Stimulated activated CD4-positive, alpha-beta T cell treated with anti-CD3 and anti-CD28 coated beads, TNF-alpha, amount 100 ng/mL, for 4 hours (primary cell): ENCODE results near the gene AIF1L.
"Not testable (repeated sequence)": the region's sequence is repeated elsewhere in the genome, so short reads cannot be mapped to it uniquely, and the experiment has no call there.

Source experiments
- DNase-seq, 3 experiments: peaks; one replicate each; pipeline ENCODE4 v3.0.0-alpha.2; 2020; ENCODE audit warnings: low read depth in 3 of 3

Gene AIF1L

GRCh38 chr9:131098391-131099101 is 2.2 kb downstream of the AIF1L start:
- no peak for DNase-seq

DNA sequence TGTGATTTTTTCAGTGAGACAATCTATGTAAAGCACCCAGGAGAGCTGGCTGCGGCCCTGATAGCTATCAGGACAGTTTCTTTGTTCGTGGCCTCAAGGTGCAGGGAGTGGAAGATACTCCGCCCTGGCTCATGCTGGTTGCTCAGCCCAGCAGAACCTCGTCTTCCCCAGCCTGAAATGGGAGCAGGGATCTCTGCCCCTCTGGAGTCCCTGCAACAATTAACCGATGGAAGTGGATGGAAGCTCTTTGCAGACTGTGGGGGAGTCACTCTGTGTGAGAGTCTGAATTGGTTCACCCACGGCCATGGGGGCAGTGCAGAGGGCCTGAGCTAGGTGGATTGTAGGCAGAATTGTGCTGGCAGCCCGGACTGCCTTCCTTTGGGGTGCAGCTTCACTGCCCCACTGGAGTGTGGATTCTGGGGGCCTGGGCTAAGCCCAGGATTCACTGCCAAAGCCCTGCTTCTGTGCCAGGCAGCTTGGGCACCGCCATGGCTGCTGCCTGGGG is 2.8 kb downstream of the AIF1L start:
- DNase-seq: no peak

DNA sequence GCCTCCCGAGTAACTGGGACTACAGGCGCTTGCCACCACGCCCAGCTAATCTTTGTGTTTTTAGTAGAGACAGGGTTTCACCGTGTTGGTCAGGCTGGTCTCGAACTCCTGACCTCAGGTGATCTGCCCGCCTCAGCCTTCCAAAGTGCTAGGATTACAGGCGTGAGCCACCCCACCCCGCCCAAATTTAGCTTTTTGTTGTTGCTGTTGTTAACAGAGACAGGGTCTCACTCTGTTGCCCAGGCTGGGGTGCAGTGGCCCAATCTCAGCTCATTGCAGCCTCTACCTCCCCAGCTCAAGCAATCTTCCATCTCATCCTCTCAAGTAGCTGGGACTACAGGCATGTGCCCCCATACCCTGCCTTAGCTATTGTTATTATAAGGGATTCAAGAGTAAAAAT is 3.5 kb downstream of the AIF1L start:
- DNase-seq: not testable (repeated sequence)

GRCh38 chr9:131100445-131100844 is 4.1 kb downstream of the AIF1L start:
- DNase-seq: no peak

DNA sequence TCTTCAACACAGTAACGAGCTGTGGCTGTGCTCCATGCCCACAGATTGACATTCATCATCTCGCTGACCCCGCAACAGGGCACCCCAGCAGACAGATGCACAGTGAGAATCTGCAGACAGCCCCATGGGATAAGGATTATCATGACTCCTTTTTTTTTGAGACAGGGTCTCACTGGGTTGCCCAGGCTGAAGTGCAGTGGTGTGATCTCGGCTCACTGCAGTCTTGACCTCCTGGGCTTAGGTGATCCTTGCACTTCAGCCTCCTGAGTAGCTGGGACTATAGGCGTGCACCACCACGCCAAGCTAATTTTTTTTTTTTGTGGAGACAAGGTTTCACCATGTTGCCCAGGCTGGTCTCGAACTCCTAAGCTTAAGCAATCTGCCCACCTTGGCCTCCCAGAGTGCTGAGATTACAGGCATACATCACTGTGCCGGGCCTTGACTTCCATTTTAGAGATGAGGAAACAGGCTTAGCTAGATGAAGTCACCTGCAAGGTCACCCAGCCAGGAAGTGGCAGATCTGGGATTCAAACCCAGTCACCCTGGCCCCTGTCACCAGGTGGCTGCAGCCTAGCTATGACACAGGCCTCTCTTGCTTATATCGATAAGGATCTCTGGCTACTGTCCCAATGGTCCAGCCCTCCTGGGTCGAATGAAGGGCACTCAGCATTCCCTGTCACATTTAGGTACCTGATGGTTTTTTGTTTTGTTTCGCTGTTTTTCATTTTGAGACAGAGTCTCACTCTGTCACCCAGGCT is 5.1 kb downstream of the AIF1L start:
- DNase-seq: no peak

DNA sequence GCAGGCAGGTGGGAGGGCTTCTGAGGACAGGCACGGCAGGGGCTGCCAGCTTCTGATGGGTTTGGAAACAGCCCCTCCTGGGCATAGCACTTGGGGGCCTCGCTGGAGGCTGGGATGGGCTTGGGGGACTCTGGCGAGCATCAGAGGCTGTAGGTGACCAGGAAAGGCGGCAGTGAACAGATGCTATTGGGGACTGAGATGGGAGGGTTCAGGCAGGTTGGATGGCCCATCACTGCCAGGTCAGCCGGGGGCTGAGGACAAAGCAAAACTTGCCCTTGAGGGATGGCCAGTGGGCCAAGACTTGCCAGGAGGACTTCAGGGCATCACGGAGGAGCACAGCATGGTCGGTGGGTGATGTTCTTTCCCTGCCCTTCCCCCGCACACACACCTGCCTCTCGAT is 6.7 kb downstream of the AIF1L start:
- no peak for DNase-seq

DNA sequence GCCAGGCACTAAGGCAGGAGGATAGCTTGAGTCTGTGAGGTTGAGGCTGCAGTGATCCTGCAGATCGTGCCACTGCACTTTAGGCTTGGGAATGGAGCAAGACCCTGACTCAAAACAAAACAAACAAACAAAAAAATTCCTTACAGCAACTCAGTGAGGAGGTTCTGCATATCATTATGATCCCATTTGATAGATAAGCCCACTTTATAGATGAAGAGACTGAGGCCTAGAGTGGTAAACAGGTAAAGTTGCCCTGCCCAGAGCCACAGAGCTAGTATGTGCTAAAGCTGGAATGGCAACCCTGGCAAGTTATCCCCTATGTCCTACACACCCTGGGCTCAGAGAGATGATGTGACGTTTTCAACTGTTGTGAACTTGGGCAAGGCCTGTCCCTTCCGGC is 7.2 kb downstream of the AIF1L start:
- DNase-seq: no peak

- DNase-seq: no peak
These were observed 7.8 kb downstream of the AIF1L start for GRCh38 chr9:131104016-131104740.

DNA sequence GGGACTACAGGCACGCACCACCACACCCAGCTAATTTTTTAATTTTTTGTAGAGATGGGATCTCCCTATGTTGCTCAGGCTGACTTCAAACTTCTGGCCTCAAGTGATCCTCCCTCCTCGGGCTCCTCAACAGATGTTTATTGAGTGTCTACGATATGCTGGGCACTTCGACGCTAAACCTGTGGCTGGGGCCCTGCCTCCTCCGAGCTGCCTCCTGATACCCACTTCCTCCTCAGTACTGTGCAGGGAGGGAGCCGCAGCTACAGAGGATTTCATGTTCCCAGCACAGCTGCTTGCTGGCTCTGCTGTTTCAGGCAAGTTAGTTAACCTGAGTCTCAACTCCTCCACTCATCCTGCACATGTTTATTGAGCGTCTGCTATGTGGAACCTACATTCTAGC is 9.6 kb downstream of the AIF1L start:
- DNase-seq: no peak

DNA sequence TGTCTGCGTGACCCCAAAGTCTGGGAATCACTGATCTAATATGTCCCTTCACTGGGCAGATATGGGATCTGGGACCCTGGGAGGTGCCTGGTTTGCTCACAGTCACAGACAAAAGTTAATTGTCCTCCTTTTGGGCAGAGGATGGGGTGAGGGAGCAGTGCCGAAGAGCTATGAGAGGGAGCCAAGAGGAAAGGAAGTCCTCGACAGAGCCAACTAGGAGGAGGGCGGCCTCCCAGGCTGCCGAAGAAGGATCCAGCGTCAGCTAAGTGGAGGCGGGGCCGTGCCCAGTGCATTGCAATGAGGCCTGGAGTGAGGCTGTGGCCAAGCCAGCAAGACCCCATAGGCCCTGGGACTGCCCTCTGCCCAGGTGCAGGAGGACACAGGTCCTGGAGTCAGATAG is 11.4 kb downstream of the AIF1L start:
- DNase-seq: no peak

DNA sequence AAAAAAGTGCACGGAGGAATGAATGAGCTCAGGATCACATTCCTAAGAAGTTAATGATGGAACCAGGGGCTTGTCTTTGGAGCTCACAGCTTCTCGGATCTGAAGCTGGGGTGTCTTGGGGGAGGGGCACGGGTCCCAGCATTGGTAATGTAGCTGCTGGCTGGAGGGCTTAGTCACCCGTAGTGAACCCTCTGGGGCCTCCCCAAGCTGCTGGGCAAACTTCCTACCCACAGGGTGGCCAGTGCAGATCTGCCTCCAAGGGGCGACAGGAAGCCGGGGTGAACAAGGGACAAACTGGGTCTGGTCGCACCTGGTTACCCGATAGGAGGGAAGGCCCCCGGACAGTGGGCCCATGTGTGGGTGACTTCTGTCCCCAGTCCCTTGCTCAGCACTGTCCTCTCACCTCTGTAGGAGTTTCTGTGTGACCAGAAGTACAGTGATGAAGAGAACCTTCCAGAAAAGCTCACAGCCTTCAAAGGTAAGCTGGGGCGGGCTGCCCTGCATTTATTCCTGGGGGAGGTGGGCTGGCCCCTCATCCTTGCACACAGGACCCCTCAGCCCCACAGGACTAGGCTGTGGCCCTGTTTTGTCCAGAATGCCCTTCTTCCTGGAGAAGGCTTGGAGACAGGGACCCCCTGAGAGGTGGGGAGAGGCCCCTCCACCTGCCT is 15.0 kb downstream of the AIF1L start:
- DNase-seq: no peak

- DNase-seq: no peak
These were observed 15.6 kb downstream of the AIF1L start for GRCh38 chr9:131111854-131112311.

DNA sequence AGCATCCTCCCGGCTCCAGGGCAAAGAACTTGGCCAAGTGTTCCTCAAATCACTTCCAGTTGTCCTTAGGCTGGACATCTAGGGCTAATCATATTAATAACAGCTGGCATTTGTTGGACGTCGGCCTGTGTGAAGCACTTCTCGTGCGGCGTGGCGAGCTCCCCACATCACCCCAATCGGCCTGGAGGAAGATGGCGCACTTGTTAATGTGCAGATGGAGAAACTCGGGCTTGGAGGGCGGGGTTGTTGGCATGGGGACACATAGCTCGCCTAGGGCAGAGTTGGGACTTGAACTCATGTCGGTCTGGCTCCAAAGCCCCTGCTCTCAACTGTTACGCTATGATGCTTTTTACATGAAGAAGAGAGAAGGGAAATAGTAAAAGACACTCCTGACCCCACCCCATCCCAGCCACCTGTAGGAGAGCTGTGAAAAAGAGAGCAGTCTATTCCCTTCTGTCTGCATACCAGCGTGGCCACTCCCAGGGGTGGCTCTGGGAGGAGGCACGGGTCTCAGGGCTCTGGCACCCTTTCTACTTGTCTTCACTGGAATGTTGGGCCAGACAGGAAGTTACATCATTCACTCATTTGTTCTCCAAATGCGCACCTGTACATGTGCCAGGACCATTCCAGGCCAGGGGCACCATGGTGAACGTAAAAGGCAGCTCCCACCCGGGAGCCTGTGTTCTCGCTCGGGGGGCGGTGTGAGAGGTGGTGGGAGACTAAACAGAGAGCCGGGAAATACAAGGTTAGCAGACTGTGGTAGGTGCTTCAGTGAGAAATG is 16.2 kb downstream of the AIF1L start:
- no peak for DNase-seq

- no peak for DNase-seq
These were observed 17.3 kb downstream of the AIF1L start for GRCh38 chr9:131113655-131114054.

- no peak for DNase-seq
These were observed 17.8 kb downstream of the AIF1L start for GRCh38 chr9:131114084-131114535.

GRCh38 chr9:131115360-131115742 is 19.0 kb downstream of the AIF1L start:
- not testable (repeated sequence) for DNase-seq

GRCh38 chr9:131116281-131117120 is 20.2 kb downstream of the AIF1L start:
- DNase-seq: no peak

- DNase-seq: no peak
These were observed 20.9 kb downstream of the AIF1L start for GRCh38 chr9:131117121-131117761.

GRCh38 chr9:131117762-131118145 is 21.4 kb downstream of the AIF1L start:
- DNase-seq: no peak

- DNase-seq: no peak
These were observed 23.3 kb downstream of the AIF1L start for GRCh38 chr9:131119600-131119999.
